HG03139 (cell line): Measurements from ENCODE around the gene SLC52A3.
"Not testable (repeated sequence)": the region's sequence is repeated elsewhere in the genome, so short reads cannot be mapped to it uniquely, and the experiment has no call there.

Source experiments
- ATAC-seq: cut with Tn5 transposase; IDR thresholded peaks from one replicate; pipeline ENCODE4 v1.9.1; 2021; ENCODE audit not compliant: unreplicated experiment

The SLC52A3 gene

GRCh38 chr20:730005-730404 lies 38.3 kb downstream of the SLC52A3 start:
- no peak for ATAC-seq

GRCh38 chr20:728256-728944 lies 39.9 kb downstream of the SLC52A3 start:
- ATAC-seq, result no peak

DNA sequence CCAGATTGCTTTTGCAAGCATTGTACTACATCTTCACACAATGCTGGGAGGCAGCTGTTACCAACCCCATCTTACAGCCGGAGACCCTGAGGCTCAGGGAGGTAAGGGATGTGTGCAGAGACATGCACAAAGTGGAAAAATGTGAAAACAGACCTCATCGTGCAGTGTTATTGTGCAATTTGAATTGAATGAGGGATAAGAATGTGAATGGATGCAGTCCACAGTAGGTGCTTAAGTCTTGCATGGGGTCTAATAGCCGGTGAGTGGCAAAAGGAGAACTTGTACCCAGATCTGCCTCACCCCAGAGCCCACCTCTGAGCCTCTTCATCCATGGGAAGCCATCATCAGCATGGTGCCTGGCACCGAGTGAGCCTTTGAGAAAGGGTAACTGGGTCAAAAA lies 42.1 kb downstream of the SLC52A3 start:
- ATAC-seq, result no peak

DNA sequence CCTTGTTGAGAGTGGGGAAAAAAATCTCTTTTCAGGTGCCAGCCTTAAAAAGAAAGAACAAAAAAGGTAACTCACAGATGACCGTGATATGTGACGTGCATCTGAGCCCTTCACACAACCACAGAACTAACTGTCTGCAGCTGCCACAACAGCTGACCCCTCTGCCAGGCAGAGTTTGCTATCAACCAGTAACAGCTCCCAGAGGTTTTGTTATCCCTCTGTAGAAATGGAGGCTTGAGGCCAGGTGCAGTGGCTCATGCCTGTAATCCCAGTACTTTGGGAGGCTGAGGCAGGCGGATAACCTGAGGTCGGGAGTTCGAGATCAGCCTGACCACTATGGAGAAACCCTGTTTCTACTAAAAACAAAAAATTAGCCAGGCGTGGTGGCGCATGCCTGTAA lies 42.8 kb downstream of the SLC52A3 start:
- ATAC-seq, result no peak

- ATAC-seq, result not testable (repeated sequence)
Measured at GRCh38 chr20:724797-725196, 43.5 kb downstream of the SLC52A3 start.

- no peak for ATAC-seq
Measured at GRCh38 chr20:723756-724155, 44.5 kb downstream of the SLC52A3 start.

DNA sequence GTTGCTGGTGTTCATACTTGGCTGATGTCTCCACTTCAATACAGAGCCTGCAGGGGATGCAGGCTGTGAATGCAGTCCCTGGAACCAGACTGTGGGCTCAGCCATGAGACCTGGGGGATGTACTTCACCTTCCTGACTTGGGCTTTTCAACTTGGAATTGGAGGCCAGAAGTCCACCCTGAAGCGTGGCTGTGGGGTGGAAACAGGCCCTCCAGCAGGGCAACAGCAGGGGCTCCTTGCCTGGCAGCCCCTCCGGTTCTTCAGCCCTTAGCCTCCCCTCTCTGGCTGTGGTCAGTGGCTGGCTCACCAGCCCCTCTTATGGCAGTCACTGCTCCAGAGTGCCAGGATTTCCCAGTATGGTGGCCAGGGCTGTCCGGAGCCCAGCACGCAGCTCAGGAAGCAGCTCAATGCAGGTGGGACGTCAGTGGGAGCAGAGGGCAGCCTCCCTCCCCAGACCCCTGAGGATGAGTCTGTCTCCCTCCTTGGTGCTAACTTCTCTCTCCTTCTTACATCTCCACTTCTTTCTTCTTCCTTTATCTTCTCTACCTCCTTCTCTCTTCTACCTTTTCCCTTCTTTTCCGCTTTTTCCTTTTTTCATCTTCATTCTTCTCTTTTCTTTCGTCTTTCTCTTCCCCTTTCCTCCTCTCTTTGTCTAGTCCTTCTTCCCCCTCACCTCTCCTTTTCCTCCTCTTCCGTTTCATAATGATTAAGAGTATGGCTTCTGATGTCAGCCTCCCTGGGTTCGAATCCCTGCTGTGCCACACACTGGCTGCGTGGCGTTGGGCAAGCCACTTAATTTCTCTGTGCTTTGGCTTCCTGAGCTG lies 45.3 kb downstream of the SLC52A3 start:
- no peak for ATAC-seq

- no peak for ATAC-seq
Measured at GRCh38 chr20:721876-722275, 46.4 kb downstream of the SLC52A3 start.

DNA sequence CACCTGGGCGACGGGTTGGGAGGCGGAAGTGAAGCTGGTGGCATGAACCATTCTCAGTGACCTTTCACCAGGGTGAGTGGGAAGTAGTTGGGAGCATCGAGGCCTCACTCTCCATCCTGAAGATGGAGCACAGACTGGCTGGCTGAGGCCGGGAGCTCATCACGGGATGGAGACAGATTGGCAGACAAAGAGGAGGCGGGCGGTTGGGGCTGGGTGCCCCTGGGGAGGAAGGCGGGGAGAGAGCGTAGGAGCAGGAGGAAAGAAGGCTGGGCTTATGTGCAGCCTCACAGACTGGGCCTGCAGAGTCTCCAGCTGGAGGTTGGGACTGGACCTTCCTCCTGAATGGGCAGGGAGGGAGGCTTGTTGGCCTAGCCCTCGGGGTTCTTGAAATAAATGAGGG lies 48.5 kb downstream of the SLC52A3 start:
- no peak for ATAC-seq

- ATAC-seq, result no peak
Measured at GRCh38 chr20:719068-719467, 49.2 kb downstream of the SLC52A3 start.

DNA sequence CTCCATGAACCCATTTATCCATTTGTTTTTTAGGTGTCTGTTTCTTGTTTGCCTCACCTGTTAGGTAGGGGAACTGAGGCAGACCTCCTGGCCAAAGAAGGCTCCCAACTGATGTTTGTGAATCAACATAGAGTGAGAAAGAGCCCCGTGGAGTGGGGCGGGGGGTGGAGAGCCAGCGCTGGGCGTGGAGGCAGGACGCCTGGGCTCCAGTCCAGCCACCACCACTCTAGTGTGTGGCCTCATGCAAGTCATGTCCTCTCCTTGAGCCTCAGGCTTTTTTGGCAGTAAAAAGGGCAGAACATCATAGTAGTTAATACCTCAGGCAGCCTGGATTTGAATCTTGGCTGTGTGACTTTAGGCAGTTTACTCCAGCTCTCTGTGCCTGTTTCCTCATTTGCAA lies 50.5 kb downstream of the SLC52A3 start:
- no peak for ATAC-seq

- no peak for ATAC-seq
Measured at GRCh38 chr20:717271-717670, 51.0 kb downstream of the SLC52A3 start.

- ATAC-seq, result no peak
Measured at GRCh38 chr20:714453-714852, 53.8 kb downstream of the SLC52A3 start.

DNA sequence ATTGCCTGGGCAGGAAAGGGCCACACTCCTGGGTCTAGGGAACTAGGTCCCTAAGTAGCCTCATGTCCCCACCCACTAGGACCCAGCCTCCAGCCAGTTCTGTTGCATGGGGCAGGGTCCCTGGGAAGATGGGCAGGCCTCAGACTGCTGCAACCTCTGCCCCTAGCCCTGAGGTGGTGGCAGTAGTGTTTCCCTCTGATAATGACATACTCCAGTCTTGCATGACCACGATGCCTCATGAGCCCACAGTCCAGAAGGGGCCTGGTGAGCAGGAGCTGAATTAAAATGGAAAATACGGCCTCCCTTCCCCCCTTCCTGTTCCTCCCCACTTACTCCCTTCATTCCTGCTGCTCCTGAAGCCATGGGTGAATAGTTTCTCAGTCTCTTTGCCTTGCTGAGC lies 56.7 kb downstream of the SLC52A3 start:
- ATAC-seq, result no peak

DNA sequence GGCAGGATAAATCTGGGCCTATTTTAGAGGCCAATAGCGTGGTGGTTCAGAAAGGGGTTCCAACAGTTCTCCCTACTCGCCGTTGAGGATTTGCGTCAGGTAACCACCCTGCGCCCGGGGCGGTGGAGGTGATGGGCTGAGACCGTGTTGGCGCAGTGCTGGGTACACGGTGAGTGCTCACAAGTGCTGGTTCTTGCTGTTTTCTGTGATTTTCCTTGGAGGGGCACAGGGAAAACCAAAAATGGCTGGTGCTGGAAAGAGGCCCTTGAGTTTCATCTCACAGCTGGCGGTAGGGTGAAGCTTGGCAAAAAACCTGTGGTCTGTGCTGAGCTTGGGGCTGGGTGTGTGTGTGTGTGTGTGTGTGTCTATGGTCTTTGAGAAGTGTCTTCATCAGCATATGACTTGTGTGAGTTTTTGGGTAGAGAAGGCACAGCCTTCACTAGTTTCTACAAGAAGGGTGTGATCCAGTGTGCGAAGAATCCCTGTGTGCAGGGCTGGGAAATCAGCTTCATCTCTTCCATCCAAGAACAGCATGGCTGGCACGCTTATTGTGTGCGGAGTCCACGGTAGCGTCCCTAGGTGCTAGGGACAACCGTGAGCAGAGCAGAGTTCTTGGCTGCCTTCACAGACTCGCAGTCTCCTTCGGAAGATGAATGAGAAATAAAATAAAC lies 57.4 kb downstream of the SLC52A3 start:
- ATAC-seq, result no peak
